Measurements from ENCODE around the gene SEC14L2. TPM values are rescaled to one million over a fixed set of nuclear protein-coding genes. Genes with fewer than 3 reads are reported as not detected.

Gene SEC14L2
- total and polyA plus RNA-seq, 2 of the 8 experiments (the other 6 are each of a cell fraction or from before 2014, with no cell fraction given), result 2.8 to 3.2 TPM

GRCh38 chr22:30453731-30454510 is 57.1 kb downstream of the SEC14L2 start:
- ChIA-PET CTCF (ENCODE audit: partially characterized antibody) (interaction anchor here (0.6 to 1.2 kb wide), 5 partner anchors 9 to 436 kb away, joined by 3 to 8 read pairs (median 4); no protein-coding TSS in a partner anchor), POLR2A (ENCODE audit: partially characterized antibody) (interaction anchor here (1.0 kb wide), 1 partner anchor 31 kb away, joined by 3 read pairs; no protein-coding TSS in a partner anchor)
- Histone ChIP-seq H3K4me2 (ENCODE audit: insufficient read depth in 1 of 2, low read depth in 2 of 2, low read length in 2 of 2) (no peak overlapping the region), H4K5ac (ENCODE audit: insufficient read length, low read depth, low read length) (no peak overlapping the region), H3K4me1 (replicated peaks in 1 of 4; ENCODE audit: control insufficient read depth in 3 of 4, insufficient read depth in 4 of 4, low read length in 3 of 4) (no peaks in the 10 kb centered on the region), H3K23ac (ENCODE audit: insufficient read length) (no peak overlapping the region), H2BK12ac (ENCODE audit: low read depth, low read length) (no peak overlapping the region), H4K20me1 (replicated peaks in 1 of 2; ENCODE audit: control insufficient read depth in 1 of 2, insufficient read depth in 2 of 2, low read length in 2 of 2) (no peaks in the 10 kb centered on the region), H3K36me3 (ENCODE audit: control insufficient read depth in 2 of 4, insufficient read depth in 4 of 4, low read length in 3 of 4) (no peaks in the 10 kb centered on the region), H2BK20ac (ENCODE audit: low read length) (no peak overlapping the region), H2AK5ac (ENCODE audit: low read depth, low read length) (no peak overlapping the region), H3K9ac (replicated peaks in 1 of 4; ENCODE audit: extremely low read depth in 1 of 4, low read depth in 3 of 4, low read length in 3 of 4) (no peak overlapping the region), H3K23me2 (ENCODE audit: low read depth, low read length) (no peaks in the 10 kb centered on the region), H2BK5ac (ENCODE audit: low read depth, low read length) (no peak overlapping the region), H4K91ac (replicated peaks; ENCODE audit: insufficient read length, low read length) (no peak overlapping the region), H2BK120ac (replicated peaks; ENCODE audit: low read depth, low read length) (no peak overlapping the region), H3K9me3 (ENCODE audit: insufficient read depth in 2 of 2, low read depth in 1 of 2, low read length in 1 of 2) (no peaks in the 10 kb centered on the region), H3K27me3 (replicated peaks in 1 of 4; ENCODE audit: control insufficient read depth in 3 of 4, extremely low read depth in 1 of 4, insufficient read depth in 3 of 4, low read length in 3 of 4) (no peaks in the 10 kb centered on the region), H3K27ac (ENCODE audit: low read depth, low read length) (no peak overlapping the region), H4K8ac (ENCODE audit: extremely low read depth, insufficient read depth, low read length) (no peak overlapping the region), H2AFZ (ENCODE audit: low read length) (no peak overlapping the region), H3K79me1 (ENCODE audit: low read depth, low read length) (no peaks in the 10 kb centered on the region), H3K14ac (ENCODE audit: insufficient read length) (no peak overlapping the region), H3K4ac (replicated peaks; ENCODE audit: insufficient read length, low read depth, low read length) (no peak overlapping the region), H2BK15ac (ENCODE audit: low read length) (no peak overlapping the region), H3K56ac (replicated peaks; ENCODE audit: insufficient read length, low read depth, low read length) (no peak overlapping the region), H3K4me3 (ENCODE audit: extremely low read depth in 1 of 4, insufficient read depth in 2 of 4, low read depth in 3 of 4, low read length in 4 of 4) (no peak overlapping the region), H3K18ac (ENCODE audit: extremely low read depth, low read length) (no peak overlapping the region), H3K79me2 (ENCODE audit: control insufficient read depth in 1 of 2, insufficient read depth in 2 of 2, low read length in 2 of 2) (no peaks in the 10 kb centered on the region)
- FAIRE-seq (no peak), DNase-seq (ENCODE audit: low read depth in 1 of 2, low spot score in 2 of 2) (no peak)
- 81% methylated on average over 6 of the region's 6 CpGs; no CpG with 5 or more reads in 1 of the 2 experiments for WGBS, 2 experiments (ENCODE audit: extremely low coverage in 1 of 2, insufficient coverage in 1 of 2, insufficient read length in 1 of 2, insufficient replicate concordance in 2 of 2, low coverage in 1 of 2, low lambda C conversion rate in 2 of 2, missing lambda C conversion rate in 1 of 2)
- TF ChIP-seq TBP (IDR thresholded peaks at IDR 0.05; ENCODE audit: low read depth, low read length), result no peak
- TF ChIP-seq, protein P1, sequence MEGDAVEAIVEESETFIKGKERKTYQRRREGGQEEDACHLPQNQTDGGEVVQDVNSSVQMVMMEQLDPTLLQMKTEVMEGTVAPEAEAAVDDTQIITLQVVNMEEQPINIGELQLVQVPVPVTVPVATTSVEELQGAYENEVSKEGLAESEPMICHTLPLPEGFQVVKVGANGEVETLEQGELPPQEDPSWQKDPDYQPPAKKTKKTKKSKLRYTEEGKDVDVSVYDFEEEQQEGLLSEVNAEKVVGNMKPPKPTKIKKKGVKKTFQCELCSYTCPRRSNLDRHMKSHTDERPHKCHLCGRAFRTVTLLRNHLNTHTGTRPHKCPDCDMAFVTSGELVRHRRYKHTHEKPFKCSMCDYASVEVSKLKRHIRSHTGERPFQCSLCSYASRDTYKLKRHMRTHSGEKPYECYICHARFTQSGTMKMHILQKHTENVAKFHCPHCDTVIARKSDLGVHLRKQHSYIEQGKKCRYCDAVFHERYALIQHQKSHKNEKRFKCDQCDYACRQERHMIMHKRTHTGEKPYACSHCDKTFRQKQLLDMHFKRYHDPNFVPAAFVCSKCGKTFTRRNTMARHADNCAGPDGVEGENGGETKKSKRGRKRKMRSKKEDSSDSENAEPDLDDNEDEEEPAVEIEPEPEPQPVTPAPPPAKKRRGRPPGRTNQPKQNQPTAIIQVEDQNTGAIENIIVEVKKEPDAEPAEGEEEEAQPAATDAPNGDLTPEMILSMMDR (IDR thresholded peaks at IDR 0.05; ENCODE audit: control extremely low read depth in 1 of 3, insufficient read depth in 1 of 3, low read depth in 1 of 3, low read length in 3 of 3), result peak; percentile 26 to 48 (median 37)
- TF ChIP-seq CEBPB (IDR thresholded peaks at IDR 0.05; ENCODE audit: low read depth, low read length), result peak; percentile 90
- TF ChIP-seq RAD21 (IDR thresholded peaks at IDR 0.05 in 1 of 2, conservative IDR thresholded peaks at IDR 0.05 in 1 of 2; ENCODE audit: low read depth in 2 of 2, low read length in 2 of 2), result peak; percentile 57 to 71
- no peak for TF ChIP-seq PHF8 (conservative IDR thresholded peaks at IDR 0.05; ENCODE audit: low read depth, low read length)
- TF ChIP-seq YY1 (IDR thresholded peaks at IDR 0.05; ENCODE audit: low read depth, low read length), result no peak
